ENCODE measurements around the gene ZNF865. TPM values are rescaled to one million over a fixed set of nuclear protein-coding genes. Genes with fewer than 3 reads are reported as not detected.

The ZNF865 gene
- 13.2 and 14.5 TPM in 2 replicates for total RNA-seq (2022)
- percentile 69 among the genes with signal in this experiment for Bru-seq, nascent RNA
- BruChase-seq, experiment 1, labeled RNA remaining after a 2-hour chase, result percentile 70 among the genes with signal in this experiment
- BruChase-seq, experiment 2, labeled RNA remaining after a 6-hour chase, result percentile 73 among the genes with signal in this experiment
- long read RNA-seq, partial matches to known transcripts, result 0 of 5 reads
- long read RNA-seq, other reads (novel, unspliced or antisense), result 5 of 5 reads

- peak within 1 kb of the TSS; percentile 86 for H3K4me3 Mint-ChIP-seq (ENCODE audit: unreplicated experiment)
- no TSS peak for BruUV-seq (replicated peaks)
- Histone ChIP-seq H3K9me3 (no peaks in the 10 kb centered on the region), H3K4me1 (peaks cover 6% of the 10 kb centered on the region; the same call in 1 of the 2 replicates), H3K4me3 (ENCODE audit: low read depth, low read length) (peak within 1 kb of the TSS; percentile 87), H3K36me3 (ENCODE audit: control insufficient read depth, insufficient read depth, low read length) (no peaks in the 10 kb centered on the region), H3K27me3 (replicated peaks; ENCODE audit: control insufficient read depth, insufficient read depth, low read length) (no peaks in the 10 kb centered on the region)
- H3K9me3 Mint-ChIP-seq (ENCODE audit: unreplicated experiment), result no peaks in the 10 kb centered on the region
- TF ChIP-seq CTCF (IDR thresholded peaks at IDR 0.05; ENCODE audit: insufficient read depth in 1 of 2, low read depth in 1 of 2, low read length in 1 of 2, severe bottlenecking in 1 of 2, unreplicated experiment in 1 of 2), result peak; percentile 85 to 93
- intact Hi-C loops (cut with micrococcal nuclease; ENCODE audit: unreplicated experiment), result loop anchor here (1.0 kb wide), 5 partner anchors 18 to 89 kb away; partner anchors contain the start of gene ZNF784
- no peaks in the 10 kb centered on the region for H3K27me3 Mint-ChIP-seq (ENCODE audit: insufficient read depth, unreplicated experiment)
- POLR2A ChIA-PET, result interaction anchor here (0.5 to 2.8 kb wide), 12 partner anchors 19 to 267 kb away, joined by 3 to 22 read pairs (median 4); partner anchors contain the start of genes ZNF628 and ZNF784
- H3K4me1 Mint-ChIP-seq (ENCODE audit: low read depth, unreplicated experiment), result peaks cover 12% of the 10 kb centered on the region
- peaks cover 37% of the 10 kb centered on the region for H3K36me3 Mint-ChIP-seq (ENCODE audit: insufficient read depth, unreplicated experiment)
- peak; percentile 85 to 87 for DNase-seq
- CTCF ChIA-PET, result interaction anchor here (0.5 to 3.0 kb wide), 18 partner anchors 18 to 640 kb away, joined by 3 to 30 read pairs (median 6); partner anchors contain the start of genes ISOC2, UBE2S and ZNF784
- H3K27ac Mint-ChIP-seq (ENCODE audit: unreplicated experiment), result peak within 1 kb of the TSS; percentile 88
These were observed at the start of gene ZNF865 for GRCh38 chr19:55605637-55606470. TSS of gene ZNF865 (plus strand) at chr19:55605647. CDS start at chr19:55613619, 7,972 bp downstream.

GRCh38 chr19:55559684-55560083 is 45.8 kb upstream of the ZNF865 start:
- ChIA-PET POLR2A (no interaction called here), CTCF (no interaction called here)
- Mint-ChIP-seq H3K36me3 (ENCODE audit: insufficient read depth, unreplicated experiment) (no peaks in the 10 kb centered on the region), H3K4me1 (ENCODE audit: low read depth, unreplicated experiment) (no peaks in the 10 kb centered on the region), H3K9me3 (ENCODE audit: unreplicated experiment) (no peaks in the 10 kb centered on the region), H3K4me3 (ENCODE audit: unreplicated experiment) (no peak overlapping the region), H3K27ac (ENCODE audit: unreplicated experiment) (no peak overlapping the region), H3K27me3 (ENCODE audit: insufficient read depth, unreplicated experiment) (no peaks in the 10 kb centered on the region)
- no peak for DNase-seq
- intact Hi-C loops (cut with micrococcal nuclease; ENCODE audit: unreplicated experiment), result no loop called here
- no peak for TF ChIP-seq CTCF (IDR thresholded peaks at IDR 0.05; ENCODE audit: insufficient read depth in 1 of 2, low read depth in 1 of 2, low read length in 1 of 2, severe bottlenecking in 1 of 2, unreplicated experiment in 1 of 2)
- H3K27me3 ChIP-seq (replicated peaks; ENCODE audit: control insufficient read depth, insufficient read depth, low read length), result no peaks in the 10 kb centered on the region
- 0 out of 2 replicates have a peak, but pooled peaks cover 3% of the 10 kb centered on the region for H3K4me1 ChIP-seq
- H3K9me3 ChIP-seq, result no peaks in the 10 kb centered on the region
- no peaks in the 10 kb centered on the region for H3K36me3 ChIP-seq (ENCODE audit: control insufficient read depth, insufficient read depth, low read length)
- no peak overlapping the region for H3K4me3 ChIP-seq (ENCODE audit: low read depth, low read length)
- no TSS peak for BruUV-seq (replicated peaks)

- DNase-seq, result no peak
These were observed 42.2 kb upstream of the ZNF865 start for GRCh38 chr19:55563261-55563690.

More at GRCh38 chr19:55563261-55563690, 42.2 kb upstream of the ZNF865 start:
- H3K27ac Mint-ChIP-seq (ENCODE audit: unreplicated experiment), result no peak overlapping the region
- intact Hi-C loops (cut with micrococcal nuclease; ENCODE audit: unreplicated experiment), result no loop called here
- no peaks in the 10 kb centered on the region for H3K9me3 ChIP-seq
- H3K9me3 Mint-ChIP-seq (ENCODE audit: unreplicated experiment), result no peaks in the 10 kb centered on the region
- BruUV-seq (replicated peaks), result no TSS peak
- H3K4me1 Mint-ChIP-seq (ENCODE audit: low read depth, unreplicated experiment), result no peaks in the 10 kb centered on the region
- H3K36me3 ChIP-seq (ENCODE audit: control insufficient read depth, insufficient read depth, low read length), result no peaks in the 10 kb centered on the region
- POLR2A ChIA-PET, result no interaction called here
- no peak overlapping the region for H3K4me3 ChIP-seq (ENCODE audit: low read depth, low read length)
- CTCF ChIA-PET, result no interaction called here
- no peak for TF ChIP-seq CTCF (IDR thresholded peaks at IDR 0.05; ENCODE audit: insufficient read depth in 1 of 2, low read depth in 1 of 2, low read length in 1 of 2, severe bottlenecking in 1 of 2, unreplicated experiment in 1 of 2)
- no peaks in the 10 kb centered on the region for H3K27me3 Mint-ChIP-seq (ENCODE audit: insufficient read depth, unreplicated experiment)
- H3K4me1 ChIP-seq, result 0 out of 2 replicates have a peak, but pooled peaks cover 3% of the 10 kb centered on the region
- H3K27me3 ChIP-seq (replicated peaks; ENCODE audit: control insufficient read depth, insufficient read depth, low read length), result no peaks in the 10 kb centered on the region
- no peak overlapping the region for H3K4me3 Mint-ChIP-seq (ENCODE audit: unreplicated experiment)
- no peaks in the 10 kb centered on the region for H3K36me3 Mint-ChIP-seq (ENCODE audit: insufficient read depth, unreplicated experiment)
